Measurements from ENCODE around the gene PTAFR. TPM values are rescaled to one million over a fixed set of nuclear protein-coding genes. Genes with fewer than 3 reads are reported as not detected.

Gene PTAFR
- total RNA-seq, 6 donors from 2014 or later, result 10.5 to 42.3 (median 22.0) TPM

- 64 to 69% methylated on average over 4 of the region's 4 CpGs for WGBS, 2 donors
- Histone ChIP-seq H3K27me3 (no peaks in the 10 kb centered on the region), H3K27ac (peak overlapping the region in 2 of 4 donors; percentile 31 to 68), H3K4me3 (no peak overlapping the region), H3K9me3 (no peaks in the 10 kb centered on the region), H3K36me3 (no peaks in the 10 kb centered on the region), H3K4me1 (peaks cover 33 to 62% (median 48%) of the 10 kb centered on the region in 4 donors)
- ATAC-seq (ENCODE audit: low FRiP score in 2 of 2), result peak; percentile 24 to 68
- peak in 1 of 2 donors; percentile 74 for DNase-seq
- TF ChIP-seq POLR2AphosphoS5 (IDR thresholded peaks at IDR 0.05) (no peak), EP300 (IDR thresholded peaks at IDR 0.05) (peak in 1 of 4 donors; percentile 9), POLR2A (IDR thresholded peaks at IDR 0.05) (peak in 1 of 4 donors; percentile 11)
- TF ChIP-seq, protein P1, sequence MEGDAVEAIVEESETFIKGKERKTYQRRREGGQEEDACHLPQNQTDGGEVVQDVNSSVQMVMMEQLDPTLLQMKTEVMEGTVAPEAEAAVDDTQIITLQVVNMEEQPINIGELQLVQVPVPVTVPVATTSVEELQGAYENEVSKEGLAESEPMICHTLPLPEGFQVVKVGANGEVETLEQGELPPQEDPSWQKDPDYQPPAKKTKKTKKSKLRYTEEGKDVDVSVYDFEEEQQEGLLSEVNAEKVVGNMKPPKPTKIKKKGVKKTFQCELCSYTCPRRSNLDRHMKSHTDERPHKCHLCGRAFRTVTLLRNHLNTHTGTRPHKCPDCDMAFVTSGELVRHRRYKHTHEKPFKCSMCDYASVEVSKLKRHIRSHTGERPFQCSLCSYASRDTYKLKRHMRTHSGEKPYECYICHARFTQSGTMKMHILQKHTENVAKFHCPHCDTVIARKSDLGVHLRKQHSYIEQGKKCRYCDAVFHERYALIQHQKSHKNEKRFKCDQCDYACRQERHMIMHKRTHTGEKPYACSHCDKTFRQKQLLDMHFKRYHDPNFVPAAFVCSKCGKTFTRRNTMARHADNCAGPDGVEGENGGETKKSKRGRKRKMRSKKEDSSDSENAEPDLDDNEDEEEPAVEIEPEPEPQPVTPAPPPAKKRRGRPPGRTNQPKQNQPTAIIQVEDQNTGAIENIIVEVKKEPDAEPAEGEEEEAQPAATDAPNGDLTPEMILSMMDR (IDR thresholded peaks at IDR 0.05), result no peak
Measured at GRCh38 chr1:28156821-28157220, 19.7 kb downstream of the PTAFR start.

DNA sequence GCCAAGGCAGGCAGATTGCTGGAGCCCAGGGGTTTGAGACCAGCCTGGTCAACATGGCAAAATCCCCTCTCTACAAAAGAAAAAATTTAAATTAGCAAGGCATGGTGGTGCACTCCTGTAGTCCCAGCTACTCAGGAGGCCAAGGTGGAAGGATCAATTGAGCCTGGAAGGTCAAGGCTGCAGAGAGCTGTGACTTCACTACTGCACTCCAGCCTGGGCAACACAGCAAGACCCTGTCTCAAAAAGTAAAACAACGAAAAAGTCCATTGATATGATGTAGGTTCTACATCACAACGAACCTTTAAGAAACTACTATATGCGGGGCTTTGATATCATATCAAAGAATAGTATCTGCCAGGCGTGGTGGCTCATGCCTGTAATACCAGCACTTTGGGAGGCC is 20.9 kb downstream of the PTAFR start:
- Histone ChIP-seq H3K4me1 (peaks cover 26 to 52% (median 39%) of the 10 kb centered on the region in 4 donors), H3K4me3 (no peak overlapping the region), H3K27me3 (no peaks in the 10 kb centered on the region), H3K27ac (peak overlapping the region in 2 of 4 donors; percentile 65 to 71), H3K36me3 (no peaks in the 10 kb centered on the region), H3K9me3 (no peaks in the 10 kb centered on the region)
- 93 to 98% methylated on average over 4 of the region's 4 CpGs for WGBS, 2 donors
- TF ChIP-seq EP300 (IDR thresholded peaks at IDR 0.05), result no peak
- TF ChIP-seq, protein P1 (IDR thresholded peaks at IDR 0.05), result no peak
- DNase-seq (no peak), ATAC-seq (ENCODE audit: low FRiP score in 2 of 2) (no peak)

DNA sequence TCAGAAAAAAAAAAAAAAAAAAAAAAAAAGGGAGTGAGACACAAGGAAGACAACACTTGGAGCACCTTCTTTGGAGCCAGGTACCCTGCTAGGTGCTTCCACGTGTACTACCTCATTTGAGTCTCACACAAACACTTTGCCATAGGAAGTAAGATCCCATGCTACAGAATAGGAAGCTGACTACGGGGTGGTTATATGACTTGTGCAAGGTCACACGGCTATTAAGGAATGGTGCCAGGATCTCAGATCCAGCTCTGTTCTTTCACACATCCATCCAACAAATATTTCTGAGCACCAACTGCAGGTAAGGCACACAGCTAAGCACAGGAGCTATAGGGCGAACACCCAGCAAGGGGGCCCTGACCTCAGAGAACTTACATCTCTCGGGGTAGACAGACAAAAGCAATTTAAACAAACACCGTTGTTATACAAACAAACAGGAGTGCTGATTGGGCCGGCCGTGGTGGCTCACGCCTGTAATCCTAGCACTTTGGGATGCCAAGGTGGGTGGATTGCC is 22.4 kb downstream of the PTAFR start:
- no peak for TF ChIP-seq POLR2A (IDR thresholded peaks at IDR 0.05)
- no peak for TF ChIP-seq EP300 (IDR thresholded peaks at IDR 0.05)
- no peak for TF ChIP-seq POLR2AphosphoS5 (IDR thresholded peaks at IDR 0.05)
- TF ChIP-seq, protein P1 (IDR thresholded peaks at IDR 0.05), result no peak
- H3K27ac ChIP-seq, result peak overlapping the region in 3 of 4 donors; percentile 57 to 71 (median 65)

GRCh38 chr1:28150125-28150780 is 26.2 kb downstream of the PTAFR start:
- Histone ChIP-seq H3K27me3 (no peaks in the 10 kb centered on the region), H3K4me1 (peaks cover 10 to 27% (median 19%) of the 10 kb centered on the region in 4 donors), H3K27ac (no peak overlapping the region), H3K36me3 (peaks cover 0 to 9% (median 4%) of the 10 kb centered on the region in 4 donors), H3K9me3 (no peaks in the 10 kb centered on the region), H3K4me3 (no peak overlapping the region)
- DNase-seq (peak in 1 of 2 donors; percentile 61), ATAC-seq (ENCODE audit: low FRiP score in 2 of 2) (no peak)
- WGBS, 2 donors, result 96 to 97% methylated on average over 22 to 23 of the region's 23 CpGs
- no peak for TF ChIP-seq POLR2A (IDR thresholded peaks at IDR 0.05)
- TF ChIP-seq POLR2AphosphoS5 (IDR thresholded peaks at IDR 0.05), result no peak
- TF ChIP-seq, protein P1 (IDR thresholded peaks at IDR 0.05), result no peak
- TF ChIP-seq EP300 (IDR thresholded peaks at IDR 0.05), result no peak

More for the DNA sequence above, 22.4 kb downstream of the PTAFR start:
- peaks cover 0 to 9% (median 4%) of the 10 kb centered on the region in 4 donors for H3K36me3 ChIP-seq
- no peaks in the 10 kb centered on the region for H3K27me3 ChIP-seq
- no peak overlapping the region for H3K4me3 ChIP-seq
- DNase-seq (no peak), ATAC-seq (ENCODE audit: low FRiP score in 2 of 2) (no peak)
- H3K9me3 ChIP-seq, result no peaks in the 10 kb centered on the region
- peaks cover 14 to 39% (median 29%) of the 10 kb centered on the region in 4 donors for H3K4me1 ChIP-seq
- 57 to 59% methylated on average over 9 of the region's 9 CpGs for WGBS, 2 donors

Measured in upper lobe of left lung (tissue), 6 donors.